DND-41 (cell line): ENCODE results near the gene LRRC42.
"Not testable (repeated sequence)": the region's sequence is repeated elsewhere in the genome, so short reads cannot be mapped to it uniquely, and the experiment has no call there.

ENCODE experiments used
- EZH2 ChIP-seq: IDR thresholded peaks from 3 replicates; pipeline ENCODE4 v1.6.1; 2012; ENCODE audit warnings: borderline replicate concordance, low read depth, mild to moderate bottlenecking, moderate library complexity, low read length, inconsistent platforms; ENCODE audit not compliant: severe bottlenecking
- TF ChIP-seq, protein P1 (sequence below): IDR thresholded peaks from 2 replicates; pipeline ENCODE4 v1.5.1; 2012; ENCODE audit warnings: borderline replicate concordance, low read length, moderate library complexity, mild to moderate bottlenecking; ENCODE audit not compliant: poor library complexity, severe bottlenecking; ENCODE audit errors: extremely low read depth

DNA sequence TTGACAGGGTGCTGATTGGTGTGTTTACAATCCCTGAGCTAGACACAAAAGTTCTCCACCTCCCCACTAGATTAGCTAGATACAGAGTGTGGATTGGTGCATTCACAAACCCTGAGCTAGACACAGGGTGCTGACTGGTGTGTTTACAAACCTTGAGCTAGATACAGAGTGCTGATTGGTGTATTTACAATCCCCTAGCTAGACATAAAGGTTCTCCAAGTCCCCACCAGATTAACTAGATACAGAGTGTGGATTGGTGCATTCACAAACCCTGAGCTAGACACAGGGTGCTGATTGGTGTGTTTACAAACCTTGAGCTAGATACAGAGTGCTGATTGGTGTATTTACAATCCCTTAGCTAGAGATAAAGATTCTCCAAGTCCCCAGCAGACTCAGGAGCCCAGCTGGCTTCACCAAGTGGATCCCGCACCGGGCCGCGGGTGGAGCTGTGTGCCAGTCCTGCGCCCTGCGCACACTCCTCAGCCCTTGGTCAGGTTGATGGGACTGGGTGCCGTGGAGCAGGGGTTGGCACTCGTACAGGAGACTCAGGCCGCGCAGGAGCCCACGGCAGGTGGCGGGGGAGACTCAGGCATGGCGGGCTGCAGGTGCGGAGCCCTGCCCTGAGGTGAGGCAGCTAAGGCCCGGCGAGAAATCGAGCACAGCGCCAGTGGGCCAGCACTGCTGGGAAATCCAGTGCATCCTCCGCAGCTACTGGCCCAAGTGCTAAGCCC is 57.8 kb downstream of the LRRC42 start:
- TF ChIP-seq, protein P1, sequence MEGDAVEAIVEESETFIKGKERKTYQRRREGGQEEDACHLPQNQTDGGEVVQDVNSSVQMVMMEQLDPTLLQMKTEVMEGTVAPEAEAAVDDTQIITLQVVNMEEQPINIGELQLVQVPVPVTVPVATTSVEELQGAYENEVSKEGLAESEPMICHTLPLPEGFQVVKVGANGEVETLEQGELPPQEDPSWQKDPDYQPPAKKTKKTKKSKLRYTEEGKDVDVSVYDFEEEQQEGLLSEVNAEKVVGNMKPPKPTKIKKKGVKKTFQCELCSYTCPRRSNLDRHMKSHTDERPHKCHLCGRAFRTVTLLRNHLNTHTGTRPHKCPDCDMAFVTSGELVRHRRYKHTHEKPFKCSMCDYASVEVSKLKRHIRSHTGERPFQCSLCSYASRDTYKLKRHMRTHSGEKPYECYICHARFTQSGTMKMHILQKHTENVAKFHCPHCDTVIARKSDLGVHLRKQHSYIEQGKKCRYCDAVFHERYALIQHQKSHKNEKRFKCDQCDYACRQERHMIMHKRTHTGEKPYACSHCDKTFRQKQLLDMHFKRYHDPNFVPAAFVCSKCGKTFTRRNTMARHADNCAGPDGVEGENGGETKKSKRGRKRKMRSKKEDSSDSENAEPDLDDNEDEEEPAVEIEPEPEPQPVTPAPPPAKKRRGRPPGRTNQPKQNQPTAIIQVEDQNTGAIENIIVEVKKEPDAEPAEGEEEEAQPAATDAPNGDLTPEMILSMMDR: not testable (repeated sequence)
- TF ChIP-seq EZH2: not testable (repeated sequence)
